H9 (cell line): ENCODE data around the gene ITGAX. TPM values are rescaled to one million over a fixed set of nuclear protein-coding genes. Genes with fewer than 3 reads are reported as not detected.

Source experiments
- DNase-seq: peaks from one replicate; pipeline ENCODE4 v3.0.0-alpha.2; 2017
- H2AFZ ChIP-seq: one replicate; pipeline ENCODE4 v1.6.1; 2013; ENCODE audit warnings: mild to moderate bottlenecking, low read length, control low read depth, moderate library complexity
- H2AK5ac ChIP-seq: 2 replicates; pipeline ENCODE4 v1.6.1; 2013; ENCODE audit warnings: low read length, control low read depth, mixed read lengths; ENCODE audit not compliant: insufficient read length
- H2BK120ac ChIP-seq: one replicate; pipeline ENCODE4 v1.6.1; 2013; ENCODE audit warnings: low read depth, mild to moderate bottlenecking, low read length, control low read depth, inconsistent platforms; ENCODE audit not compliant: poor library complexity, severe bottlenecking
- H2BK12ac ChIP-seq: 2 replicates; pipeline ENCODE4 v1.6.1; 2013; ENCODE audit warnings: low read length, control low read depth, mixed read lengths, low read depth; ENCODE audit not compliant: insufficient read length
- H2BK15ac ChIP-seq: 2 replicates; pipeline ENCODE4 v1.6.1; 2013; ENCODE audit warnings: low read depth, low read length, control low read depth
- H2BK20ac ChIP-seq: one replicate; pipeline ENCODE4 v1.6.1; 2013; ENCODE audit warnings: low read depth, mild to moderate bottlenecking, low read length, control low read depth, inconsistent platforms; ENCODE audit not compliant: poor library complexity, severe bottlenecking
- H2BK5ac ChIP-seq: 2 replicates; pipeline ENCODE4 v1.6.1; 2013; ENCODE audit warnings: low read length, control low read depth, mixed read lengths; ENCODE audit not compliant: insufficient read length
- H3K14ac ChIP-seq: 2 replicates; pipeline ENCODE4 v1.6.1; 2013; ENCODE audit warnings: low read length, control low read depth; ENCODE audit not compliant: insufficient read depth
- H3K18ac ChIP-seq: 2 replicates; pipeline ENCODE4 v1.6.1; 2013; ENCODE audit warnings: low read depth, mild to moderate bottlenecking, mixed read lengths, low read length, control low read depth; ENCODE audit not compliant: insufficient read length
- H3K23ac ChIP-seq: 2 replicates; pipeline ENCODE4 v1.6.1; 2013; ENCODE audit warnings: low read length, control low read depth, mixed read lengths, low read depth; ENCODE audit not compliant: insufficient read length
- H3K23me2 ChIP-seq: 2 replicates; pipeline ENCODE4 v1.6.1; 2013; ENCODE audit warnings: low read depth, mild to moderate bottlenecking, mixed read lengths, low read length, control low read depth; ENCODE audit not compliant: insufficient read length, poor library complexity, severe bottlenecking
- H3K27ac ChIP-seq: 2 replicates; pipeline ENCODE4 v1.5.1; 2013; ENCODE audit warnings: low read length, control low read depth, mixed read lengths, low read depth; ENCODE audit not compliant: insufficient read length
- H3K27me3 ChIP-seq: 2 replicates; pipeline ENCODE4 v1.6.1; 2013; ENCODE audit warnings: low read length, control low read depth, inconsistent platforms; ENCODE audit not compliant: insufficient read depth
- H3K4ac ChIP-seq: 2 replicates; pipeline ENCODE4 v1.6.1; 2013; ENCODE audit warnings: low read depth, mild to moderate bottlenecking, control low read depth, inconsistent platforms, low read length, moderate library complexity
- H3K4me1 ChIP-seq: 2 replicates; pipeline ENCODE4 v1.6.1; 2013; ENCODE audit warnings: low read length, control low read depth, inconsistent platforms; ENCODE audit not compliant: insufficient read depth
- H3K4me2 ChIP-seq: 2 replicates; pipeline ENCODE4 v1.6.1; 2013; ENCODE audit warnings: low read length, control low read depth, mixed read lengths; ENCODE audit not compliant: insufficient read length, insufficient read depth
- H3K56ac ChIP-seq: 2 replicates; pipeline ENCODE4 v1.6.1; 2013; ENCODE audit warnings: low read depth, mild to moderate bottlenecking, mixed read lengths, low read length, control low read depth; ENCODE audit not compliant: insufficient read length
- H3K79me1 ChIP-seq: 2 replicates; pipeline ENCODE4 v1.6.1; 2013; ENCODE audit warnings: low read depth, mild to moderate bottlenecking, moderate library complexity, low read length, control low read depth, inconsistent platforms; ENCODE audit not compliant: insufficient read depth, poor library complexity, severe bottlenecking
- H3K79me2 ChIP-seq: 2 replicates; pipeline ENCODE4 v1.6.1; 2013; ENCODE audit warnings: low read length, control low read depth, inconsistent platforms; ENCODE audit not compliant: insufficient read depth
- H3K9ac ChIP-seq: 2 replicates; pipeline ENCODE4 v1.6.1; 2013; ENCODE audit warnings: low read length, control low read depth, mixed read lengths; ENCODE audit not compliant: insufficient read length; ENCODE audit errors: extremely low read depth
- H3K9me3 ChIP-seq: one replicate; pipeline ENCODE4 v1.6.1; 2013; ENCODE audit warnings: low read depth, low read length, inconsistent platforms; ENCODE audit not compliant: control insufficient read depth
- H3T11ph ChIP-seq: one replicate; pipeline ENCODE4 v1.6.1; 2013; ENCODE audit warnings: mild to moderate bottlenecking, low read length, control low read depth, inconsistent platforms
- H4K20me1 ChIP-seq: one replicate; pipeline ENCODE4 v1.6.1; 2013; ENCODE audit not compliant: control insufficient read depth, insufficient read length, insufficient read depth
- H4K5ac ChIP-seq: 2 replicates; pipeline ENCODE4 v1.6.1; 2013; ENCODE audit warnings: low read depth, mild to moderate bottlenecking, mixed read lengths, low read length, control low read depth; ENCODE audit not compliant: insufficient read length
- H4K8ac ChIP-seq: replicated peaks from 2 replicates; pipeline ENCODE4 v1.6.1; 2013; ENCODE audit warnings: low read length, control low read depth, mixed read lengths, low read depth; ENCODE audit not compliant: insufficient read length
- H4K91ac ChIP-seq: 2 replicates; pipeline ENCODE4 v1.6.1; 2013; ENCODE audit warnings: low read depth, mild to moderate bottlenecking, moderate library complexity, mixed read lengths, low read length, control low read depth; ENCODE audit not compliant: insufficient read length
- H3K27ac Mint-ChIP-seq, 3 experiments: 2 replicates in 2 of 3; 3 replicates in 1 of 3; pipeline ENCODE4 v1.8.0; 2020 to 2021; ENCODE audit warnings: mixed read lengths in 3 of 3, mild to moderate bottlenecking in 1 of 3, moderate library complexity in 1 of 3
- H3K27me3 Mint-ChIP-seq: 2 replicates; pipeline ENCODE4 v1.8.0; 2021; ENCODE audit warnings: low read depth, mild to moderate bottlenecking, moderate library complexity, mixed read lengths
- H3K36me3 Mint-ChIP-seq, 3 experiments: 2 replicates in 2 of 3; 3 replicates in 1 of 3; pipeline ENCODE4 v1.8.0; 2020 to 2021; ENCODE audit warnings: low read depth in 3 of 3, mixed read lengths in 3 of 3; ENCODE audit not compliant: insufficient read depth in 1 of 3
- H3K4me1 Mint-ChIP-seq, 2 experiments: 2 replicates each; pipeline ENCODE4 v1.8.0; 2020; ENCODE audit warnings: mixed read lengths in 2 of 2
- H3K4me3 Mint-ChIP-seq, 2 experiments: 2 replicates in 1 of 2; 3 replicates in 1 of 2; pipeline ENCODE4 v1.8.0; 2020 to 2021; ENCODE audit warnings: mild to moderate bottlenecking in 2 of 2, mixed read lengths in 2 of 2, moderate library complexity in 1 of 2
- H3K9me3 Mint-ChIP-seq, 2 experiments: 2 replicates in 1 of 2; 3 replicates in 1 of 2; pipeline ENCODE4 v1.8.0; 2020; ENCODE audit warnings: mild to moderate bottlenecking in 2 of 2, mixed read lengths in 2 of 2, moderate library complexity in 1 of 2
- WGBS: extraction: QIAGEN DNeasy Blood & Tissue Kit; methylation state at CpG from one replicate; pipeline ENCODE4 v1.1.7; 2013; ENCODE audit warnings: missing lambda C conversion rate, low lambda C conversion rate, mixed read lengths; ENCODE audit not compliant: insufficient read length; ENCODE audit errors: extremely low coverage; 5-methylcytosine and 5-hydroxymethylcytosine counted together
- total RNA-seq: library from RNA; stranded (reverse); gene quantifications from 2 replicates; pipeline ENCODE4 v1.2.1, GENCODE V29; 2021
- TF ChIP-seq, protein P1 (sequence below): fragments of 200-600 bp; sonication (generic); conservative IDR thresholded peaks from 3 replicates; pipeline ENCODE4 v1.8.0; 2021; ENCODE audit warnings: antibody characterized with exemption, mild to moderate bottlenecking

The ITGAX gene
- total RNA-seq, 1 experiment from 2014 or later = 0.28 TPM

DNA sequence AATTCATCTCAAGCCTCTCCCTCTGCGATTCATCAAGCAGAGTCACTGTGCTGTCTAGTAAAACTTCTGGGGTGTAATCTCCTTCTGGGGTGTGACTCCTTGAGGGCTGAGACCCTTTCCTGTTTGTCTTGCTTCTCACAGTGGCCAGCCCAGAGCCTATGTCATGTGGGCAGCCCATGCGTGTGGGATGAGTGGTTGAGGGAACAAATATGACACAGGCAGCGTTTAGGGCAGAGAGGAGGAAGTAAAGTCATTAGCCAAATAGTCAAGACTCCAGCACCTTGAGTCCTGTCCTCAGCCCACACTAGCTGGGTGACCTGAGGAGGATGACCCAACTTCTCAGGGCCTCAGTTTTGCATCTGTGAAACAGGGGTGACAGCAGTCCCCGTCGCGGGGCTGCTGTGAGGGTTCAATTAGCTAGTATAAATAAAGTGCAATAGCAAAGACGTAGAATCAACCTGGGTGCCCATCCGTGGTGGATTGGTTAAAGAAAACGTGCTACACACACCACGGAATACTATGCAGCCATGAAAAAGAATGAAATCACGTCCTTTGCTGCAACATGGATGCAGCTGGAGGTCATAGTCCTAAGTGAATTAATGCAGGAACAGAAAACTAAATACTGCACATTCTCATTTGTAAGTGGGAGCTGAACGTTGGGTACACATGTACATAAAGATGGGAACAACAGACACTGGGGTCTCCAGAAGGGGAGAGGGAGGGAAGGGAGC lies 4.5 kb upstream of the ITGAX start:
- H3K56ac ChIP-seq = no peak overlapping the region
- H2BK120ac ChIP-seq = no peak overlapping the region
- WGBS = no CpG with 5 or more reads among the region's 12 CpGs
- no peak overlapping the region for H3K4ac ChIP-seq
- no peak overlapping the region for H3K18ac ChIP-seq
- H2AFZ ChIP-seq = no peak overlapping the region
- H4K20me1 ChIP-seq = no peaks in the 10 kb centered on the region
- H2BK15ac ChIP-seq = no peak overlapping the region
- H4K5ac ChIP-seq = no peak overlapping the region
- H4K91ac ChIP-seq = no peak overlapping the region
- no peaks in the 10 kb centered on the region for H3K9me3 ChIP-seq
- Mint-ChIP-seq H3K4me3 (no peak overlapping the region), H3K27ac (no peak overlapping the region; a peak in 1 of 7 replicates), H3K4me1 (peaks cover 10 to 12% of the 10 kb centered on the region in 2 experiments), H3K27me3 (peaks cover 18% of the 10 kb centered on the region), H3K36me3 (no peaks in the 10 kb centered on the region), H3K9me3 (no peaks in the 10 kb centered on the region; a peak in 2 of 5 replicates)
- H3K4me1 ChIP-seq = no peaks in the 10 kb centered on the region
- H3K9ac ChIP-seq = no peak overlapping the region
- H2BK12ac ChIP-seq = no peak overlapping the region
- H3K27ac ChIP-seq = no peak overlapping the region
- H3K23me2 ChIP-seq = no peaks in the 10 kb centered on the region
- TF ChIP-seq, protein P1, sequence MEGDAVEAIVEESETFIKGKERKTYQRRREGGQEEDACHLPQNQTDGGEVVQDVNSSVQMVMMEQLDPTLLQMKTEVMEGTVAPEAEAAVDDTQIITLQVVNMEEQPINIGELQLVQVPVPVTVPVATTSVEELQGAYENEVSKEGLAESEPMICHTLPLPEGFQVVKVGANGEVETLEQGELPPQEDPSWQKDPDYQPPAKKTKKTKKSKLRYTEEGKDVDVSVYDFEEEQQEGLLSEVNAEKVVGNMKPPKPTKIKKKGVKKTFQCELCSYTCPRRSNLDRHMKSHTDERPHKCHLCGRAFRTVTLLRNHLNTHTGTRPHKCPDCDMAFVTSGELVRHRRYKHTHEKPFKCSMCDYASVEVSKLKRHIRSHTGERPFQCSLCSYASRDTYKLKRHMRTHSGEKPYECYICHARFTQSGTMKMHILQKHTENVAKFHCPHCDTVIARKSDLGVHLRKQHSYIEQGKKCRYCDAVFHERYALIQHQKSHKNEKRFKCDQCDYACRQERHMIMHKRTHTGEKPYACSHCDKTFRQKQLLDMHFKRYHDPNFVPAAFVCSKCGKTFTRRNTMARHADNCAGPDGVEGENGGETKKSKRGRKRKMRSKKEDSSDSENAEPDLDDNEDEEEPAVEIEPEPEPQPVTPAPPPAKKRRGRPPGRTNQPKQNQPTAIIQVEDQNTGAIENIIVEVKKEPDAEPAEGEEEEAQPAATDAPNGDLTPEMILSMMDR = no peak
- no peak overlapping the region for H2BK5ac ChIP-seq
- no peaks in the 10 kb centered on the region for H3K79me2 ChIP-seq
- no peak overlapping the region for H2AK5ac ChIP-seq
- no peak overlapping the region for H2BK20ac ChIP-seq
- no peaks in the 10 kb centered on the region for H3K27me3 ChIP-seq
- H3K14ac ChIP-seq = no peak overlapping the region
- no peak for DNase-seq
- no peak overlapping the region for H4K8ac ChIP-seq
- no peak overlapping the region for H3T11ph ChIP-seq
- H3K79me1 ChIP-seq = no peaks in the 10 kb centered on the region
- H3K23ac ChIP-seq = no peak overlapping the region
- no peak overlapping the region for H3K4me2 ChIP-seq
